GM19328 (cell line): Measurements from ENCODE around the gene ADH5.
"Not testable (repeated sequence)": the region's sequence is repeated elsewhere in the genome, so short reads cannot be mapped to it uniquely, and the experiment has no call there.

ENCODE experiments used
- ATAC-seq: cut with Tn5 transposase; IDR thresholded peaks from one replicate; pipeline ENCODE4 v1.9.1; 2021; ENCODE audit warnings: mild to moderate bottlenecking, moderate library complexity; ENCODE audit not compliant: unreplicated experiment

Gene ADH5

GRCh38 chr4:99088023-99088449, 552 bp downstream of the ADH5 start:
- peak; percentile 11 for ATAC-seq

- no peak for ATAC-seq
These were observed 4.0 kb downstream of the ADH5 start for GRCh38 chr4:99084595-99084994.

GRCh38 chr4:99082192-99082591, 6.4 kb downstream of the ADH5 start:
- no peak for ATAC-seq

GRCh38 chr4:99080869-99081268, 7.7 kb downstream of the ADH5 start:
- not testable (repeated sequence) for ATAC-seq

- ATAC-seq = no peak
These were observed 8.8 kb downstream of the ADH5 start for GRCh38 chr4:99079625-99080295.

DNA sequence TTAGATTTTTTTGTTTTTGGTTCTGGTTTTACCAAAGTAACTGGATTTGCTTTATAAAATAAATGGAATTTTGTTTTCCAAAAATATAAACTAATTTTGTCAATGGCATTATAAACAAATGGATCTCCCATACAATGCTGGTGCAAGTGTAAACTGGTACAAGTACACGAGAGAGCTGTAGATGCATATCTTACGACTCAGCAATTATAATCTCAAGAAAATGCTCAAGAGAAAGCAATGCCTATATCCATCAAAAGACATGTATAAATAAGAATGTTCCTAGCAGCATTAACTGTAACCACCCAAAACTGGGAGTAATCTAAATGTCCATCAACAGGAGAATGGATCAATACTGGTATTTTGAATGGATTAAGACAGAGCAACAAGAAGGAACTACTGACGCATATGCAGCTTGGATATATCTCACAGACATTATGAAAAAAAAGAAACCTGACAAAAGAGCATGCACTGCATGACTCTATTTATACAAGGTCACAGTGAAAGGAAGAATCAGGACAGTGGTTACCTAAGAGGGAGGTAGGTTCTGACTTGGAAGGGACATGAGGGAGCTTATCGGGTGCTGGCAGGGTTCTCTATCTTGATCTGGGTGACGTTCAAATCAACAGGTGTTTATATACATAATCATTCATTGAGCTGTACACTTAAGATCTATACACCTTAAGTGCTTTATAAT, 9.5 kb downstream of the ADH5 start:
- ATAC-seq = no peak

GRCh38 chr4:99078336-99078735, 10.3 kb downstream of the ADH5 start:
- no peak for ATAC-seq

DNA sequence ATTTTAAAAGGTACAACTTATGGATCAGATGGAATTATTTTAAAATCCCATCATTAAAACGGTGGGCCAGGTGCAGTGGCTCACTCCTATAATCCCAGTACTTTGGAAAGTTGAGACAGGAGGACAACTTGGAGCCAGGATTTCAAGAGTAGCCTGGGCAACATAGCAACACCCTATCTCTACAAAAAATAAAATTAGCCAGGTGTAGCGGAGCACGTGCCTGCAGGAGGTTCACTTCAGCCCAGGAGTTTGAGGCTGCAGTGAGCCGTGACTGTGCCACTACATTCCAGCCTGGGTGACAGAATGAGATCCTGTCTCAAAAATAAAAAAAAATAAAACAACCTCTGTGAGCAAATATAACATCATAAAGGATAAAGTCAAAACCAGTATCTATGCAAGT, 11.4 kb downstream of the ADH5 start:
- no peak for ATAC-seq

- ATAC-seq = no peak
These were observed 12.2 kb downstream of the ADH5 start for GRCh38 chr4:99076292-99076976.

DNA sequence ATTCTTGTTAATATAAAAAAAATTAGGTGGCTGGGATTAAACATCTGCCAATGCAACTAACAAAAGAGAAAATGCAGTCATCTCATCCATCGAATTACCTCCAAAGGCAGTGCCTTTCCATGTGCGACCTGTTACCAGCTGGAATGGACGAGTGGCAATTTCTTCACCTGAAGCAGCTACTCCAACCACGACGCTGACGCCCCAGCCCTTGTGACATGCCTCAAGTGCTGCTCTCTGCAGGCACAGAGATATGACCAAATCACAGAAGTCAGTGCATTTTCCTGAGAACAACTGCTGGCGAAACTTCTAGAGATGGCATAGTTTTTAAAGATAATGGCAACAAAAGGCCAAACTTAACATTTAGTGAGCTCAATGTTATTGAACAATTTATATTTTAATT, 13.8 kb downstream of the ADH5 start:
- ATAC-seq = no peak

DNA sequence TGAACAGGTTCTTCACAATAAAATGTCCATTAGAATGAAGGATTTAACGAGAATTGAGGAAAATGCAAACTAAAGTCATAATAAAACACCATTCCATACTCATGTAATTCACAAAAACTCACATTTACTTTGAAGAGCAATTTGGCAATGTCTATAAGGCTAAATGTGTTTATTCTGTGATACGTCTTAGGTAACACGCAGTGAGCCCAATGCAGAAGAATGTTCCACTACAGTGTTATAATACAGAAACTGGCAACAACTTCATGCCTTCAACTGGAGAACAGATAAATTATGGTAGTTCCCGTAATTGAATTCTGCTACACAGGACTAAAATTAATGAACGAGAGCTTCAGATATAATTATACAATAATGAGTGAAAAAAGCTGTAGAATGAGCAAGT, 17.4 kb downstream of the ADH5 start:
- ATAC-seq = no peak

DNA sequence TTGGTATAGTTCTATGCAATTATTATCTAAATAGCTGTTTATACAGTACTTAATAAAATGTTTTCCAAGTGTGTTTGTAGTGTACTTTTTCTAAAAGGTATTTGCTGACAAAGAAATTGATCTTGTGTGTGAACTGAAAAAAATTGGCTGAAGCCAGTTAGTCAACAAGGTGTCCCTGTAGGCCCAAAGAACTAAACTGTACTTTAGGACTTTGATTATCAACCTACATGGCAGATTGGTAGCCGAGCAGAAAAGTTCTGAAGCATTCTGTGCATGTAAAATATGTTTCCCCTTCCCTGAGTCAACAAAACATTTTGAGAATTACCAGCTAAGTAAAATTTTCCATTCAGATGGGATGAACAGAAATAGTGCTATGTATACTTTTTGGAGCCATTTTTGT, 21.0 kb downstream of the ADH5 start:
- no peak for ATAC-seq

GRCh38 chr4:99065521-99065920, 23.1 kb downstream of the ADH5 start:
- ATAC-seq = not testable (repeated sequence)

DNA sequence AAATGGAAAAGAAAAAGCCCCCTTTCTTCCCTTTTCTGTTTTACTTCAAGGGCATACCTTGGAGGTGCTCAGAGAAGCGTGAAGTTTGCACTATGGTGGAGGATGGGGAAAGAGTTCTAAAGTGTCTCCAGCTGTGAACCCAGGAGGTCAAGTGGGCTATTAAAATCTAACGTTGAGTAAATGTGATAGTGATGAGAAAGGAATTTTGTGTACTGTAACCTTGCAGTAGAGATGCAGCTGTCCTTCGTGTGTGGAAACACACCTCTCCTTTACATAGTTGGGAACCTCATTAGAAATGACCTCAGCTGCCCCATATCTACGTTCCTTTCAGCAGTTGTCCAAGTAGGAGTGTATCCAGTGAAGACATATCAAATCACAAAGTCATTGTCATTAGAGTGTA, 26.5 kb downstream of the ADH5 start:
- no peak for ATAC-seq

GRCh38 chr4:99061048-99061700, 27.4 kb downstream of the ADH5 start:
- ATAC-seq = no peak

DNA sequence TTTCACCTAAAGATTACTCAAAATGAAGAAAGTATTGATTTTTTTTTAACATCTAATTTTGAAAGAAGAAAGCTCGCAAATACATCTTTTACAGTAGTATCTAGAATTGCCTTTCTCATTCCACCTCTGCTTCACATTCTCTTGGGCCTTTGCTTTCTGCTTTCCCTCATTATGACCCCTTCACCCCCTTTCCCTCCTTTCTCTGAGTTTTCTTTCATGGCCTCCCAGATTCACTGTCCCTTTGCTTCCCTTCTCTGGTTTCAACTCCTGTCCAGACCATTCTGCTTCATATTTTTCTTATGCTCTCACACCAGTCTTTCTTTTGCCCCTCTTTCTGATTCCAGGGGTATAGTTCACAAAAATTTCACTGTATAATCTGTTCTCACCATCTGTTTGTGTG, 29.0 kb downstream of the ADH5 start:
- no peak for ATAC-seq

DNA sequence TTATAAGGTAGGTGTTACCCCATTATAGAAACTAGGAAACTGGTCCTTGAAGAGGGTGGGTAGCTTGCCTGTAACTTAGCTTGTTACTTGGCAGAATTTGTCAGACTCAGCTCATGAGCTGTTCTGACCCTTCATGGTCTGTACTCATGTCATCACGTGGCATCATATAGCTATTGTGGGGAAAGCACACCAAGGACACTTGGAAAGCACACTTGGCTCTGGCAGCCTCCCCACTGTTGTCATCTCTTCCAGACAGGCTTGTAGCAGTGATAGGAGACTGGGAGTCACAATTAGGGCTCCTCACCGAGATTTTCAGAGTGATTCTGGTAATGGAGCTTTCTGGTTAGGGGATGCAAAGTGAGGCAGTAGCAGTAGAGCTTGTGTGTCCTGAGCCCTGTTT, 30.4 kb downstream of the ADH5 start:
- no peak for ATAC-seq

GRCh38 chr4:99054428-99054994, 34.1 kb downstream of the ADH5 start:
- ATAC-seq = no peak

DNA sequence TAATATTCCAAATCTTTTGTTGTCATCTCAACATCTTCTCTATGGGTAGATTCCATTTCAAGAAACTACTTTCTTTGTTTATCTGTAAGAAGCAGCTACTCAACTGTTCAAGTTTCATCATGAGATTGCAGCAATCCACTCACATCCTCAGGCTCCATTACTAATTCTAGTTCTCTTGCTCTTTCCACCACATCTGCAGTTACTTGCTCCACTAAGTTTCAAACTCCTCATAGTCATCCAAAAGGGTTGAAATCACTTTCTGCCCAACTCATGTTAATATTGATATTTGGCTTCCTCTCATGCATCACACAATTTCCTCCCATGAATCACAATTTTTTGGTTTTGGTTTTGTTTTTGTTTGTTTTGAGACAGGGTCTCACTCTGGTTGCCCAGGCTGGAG, 35.7 kb downstream of the ADH5 start:
- no peak for ATAC-seq

DNA sequence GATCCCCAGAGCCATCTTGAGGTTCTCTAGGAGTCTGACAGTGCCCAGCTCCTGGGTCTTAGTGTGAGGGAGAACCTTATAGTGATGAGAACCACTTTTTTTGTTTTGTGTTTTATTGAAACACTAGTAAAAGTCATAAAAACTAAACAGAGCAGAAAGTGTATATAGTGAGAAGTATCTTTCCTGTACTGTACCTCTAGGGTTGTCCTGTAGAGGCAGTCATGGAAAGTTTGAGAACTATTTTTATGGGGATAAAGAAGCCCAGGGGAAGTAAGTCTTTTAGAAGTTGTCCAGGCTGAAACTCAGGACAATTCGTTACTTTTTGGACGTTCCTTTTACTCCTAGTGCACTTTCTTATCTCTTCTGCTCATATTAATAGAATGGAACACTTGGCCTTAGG, 40.9 kb downstream of the ADH5 start:
- no peak for ATAC-seq

DNA sequence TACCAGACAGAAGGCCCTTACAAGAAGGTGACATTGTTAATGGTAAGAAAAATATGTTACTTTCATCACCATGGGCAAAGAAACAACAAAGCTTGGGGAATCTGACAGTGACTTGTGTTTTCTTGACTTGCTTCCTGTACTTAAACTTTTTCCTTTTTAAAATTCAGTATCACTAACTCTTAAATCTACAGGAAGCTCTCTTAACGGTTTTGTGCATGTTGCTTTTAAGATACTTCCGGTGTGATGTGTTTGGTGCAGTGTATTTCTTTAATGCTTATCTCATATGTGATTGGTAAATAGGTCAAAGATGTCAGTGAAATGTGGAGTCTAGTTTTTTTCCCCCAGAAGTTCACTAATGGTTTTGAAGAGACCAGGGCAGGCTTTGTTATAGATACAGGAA, 45.2 kb downstream of the ADH5 start:
- ATAC-seq = no peak
